HG02870 (cell line): ENCODE measurements around the gene FKTN.

Source experiments
- ATAC-seq: cut with Tn5 transposase; IDR thresholded peaks from one replicate; pipeline ENCODE4 v1.9.1; 2021; ENCODE audit warnings: mild to moderate bottlenecking, moderate library complexity; ENCODE audit not compliant: unreplicated experiment

FKTN gene

DNA sequence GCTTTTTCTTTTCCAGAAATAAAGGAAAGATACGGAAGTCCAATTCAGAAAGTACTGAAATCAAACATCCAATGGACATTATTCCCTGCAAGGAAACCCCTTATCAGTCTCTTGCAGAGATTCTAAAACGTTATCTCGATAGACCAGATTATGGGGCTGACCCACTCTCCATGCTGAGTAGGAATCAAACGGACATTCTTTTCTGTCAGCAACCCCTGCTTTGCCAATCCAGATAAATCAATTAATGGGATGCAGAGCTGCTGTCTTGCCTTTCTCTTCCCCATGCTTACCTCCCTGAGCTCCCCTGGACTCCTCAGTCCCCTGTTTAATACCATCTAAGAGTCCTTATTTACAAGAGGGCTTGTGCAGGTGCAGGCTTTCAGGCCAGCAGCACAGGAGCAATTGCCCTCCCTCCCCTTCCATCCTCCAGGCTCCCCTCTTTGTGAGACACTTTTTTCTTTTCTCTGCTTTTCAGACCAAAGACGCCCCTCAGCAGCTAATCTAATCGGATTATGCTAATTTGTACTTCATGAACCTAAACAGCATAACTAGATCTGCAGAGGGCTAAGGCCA is 118.5 kb downstream of the FKTN start:
- no peak for ATAC-seq

DNA sequence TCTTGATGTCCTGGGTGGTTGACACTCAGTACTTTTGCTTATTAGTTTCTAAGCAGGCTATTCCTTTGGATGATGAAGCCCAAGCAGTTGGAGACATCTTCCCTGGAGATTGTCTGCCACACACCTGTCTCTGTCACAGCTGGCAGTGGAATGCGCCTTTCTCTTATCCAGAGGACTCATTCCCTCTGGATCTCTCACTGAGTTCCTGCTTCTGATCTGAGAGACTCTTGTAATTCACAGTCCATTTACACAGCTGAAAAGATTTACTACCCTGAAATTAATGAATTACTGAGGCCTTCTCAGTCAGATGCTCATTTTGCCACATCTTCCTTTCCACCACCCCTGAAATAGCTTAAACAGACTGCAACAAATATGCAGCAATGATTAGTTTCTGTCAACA is 120.2 kb downstream of the FKTN start:
- ATAC-seq, result no peak

DNA sequence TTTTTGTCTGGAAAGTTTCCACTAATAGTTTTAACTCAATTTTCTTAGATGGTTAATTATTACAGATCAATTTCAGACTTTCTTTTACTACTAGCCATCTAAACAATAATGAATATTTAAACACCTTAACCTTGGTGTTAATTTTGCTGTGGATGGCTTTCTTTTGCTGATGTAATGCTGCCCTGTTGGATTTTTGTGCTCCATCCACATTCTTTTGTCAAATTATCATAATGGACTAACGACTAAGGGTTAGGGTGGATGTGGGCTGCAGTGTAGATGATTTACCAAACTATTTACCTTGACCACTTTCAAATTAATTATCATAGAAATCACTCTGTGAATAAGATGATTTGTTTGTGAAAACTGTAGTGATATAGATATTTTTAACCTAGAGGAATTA is 120.8 kb downstream of the FKTN start:
- no peak for ATAC-seq

DNA sequence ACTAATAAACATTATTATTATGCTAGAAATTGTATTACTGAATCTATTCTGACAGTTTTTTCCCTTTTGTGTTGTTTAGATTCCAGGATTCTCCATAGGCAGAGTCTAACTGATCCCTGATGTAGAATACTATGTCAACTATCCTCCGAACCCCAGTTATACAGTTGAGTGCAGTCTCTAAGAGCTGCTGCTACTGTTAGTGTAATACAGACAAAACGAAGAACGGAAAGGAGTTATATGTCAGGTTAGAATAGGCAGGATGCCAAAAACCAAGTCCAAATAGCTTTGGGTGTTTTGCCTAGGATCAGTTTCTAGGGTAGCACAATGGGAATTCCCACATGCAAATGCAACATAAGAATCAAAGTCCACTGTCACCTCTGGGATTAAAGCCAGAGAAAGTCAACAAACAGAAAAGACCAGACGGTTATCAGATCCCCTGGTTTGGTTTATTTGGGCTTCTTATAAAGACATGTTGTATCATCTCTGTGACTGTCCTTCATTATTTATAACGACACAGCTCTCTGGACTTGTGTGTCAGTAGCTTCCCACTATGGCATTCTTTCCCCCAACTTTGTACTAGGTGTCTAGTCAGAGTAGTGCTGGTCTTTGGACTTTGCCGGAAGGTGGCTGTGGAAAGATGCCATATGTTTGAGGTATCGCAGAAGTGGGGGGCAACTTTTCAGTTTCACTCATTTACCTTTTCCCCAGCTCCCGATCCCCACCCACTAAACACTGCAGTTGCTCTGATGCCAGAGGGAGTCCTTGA is 121.5 kb downstream of the FKTN start:
- ATAC-seq, result no peak

DNA sequence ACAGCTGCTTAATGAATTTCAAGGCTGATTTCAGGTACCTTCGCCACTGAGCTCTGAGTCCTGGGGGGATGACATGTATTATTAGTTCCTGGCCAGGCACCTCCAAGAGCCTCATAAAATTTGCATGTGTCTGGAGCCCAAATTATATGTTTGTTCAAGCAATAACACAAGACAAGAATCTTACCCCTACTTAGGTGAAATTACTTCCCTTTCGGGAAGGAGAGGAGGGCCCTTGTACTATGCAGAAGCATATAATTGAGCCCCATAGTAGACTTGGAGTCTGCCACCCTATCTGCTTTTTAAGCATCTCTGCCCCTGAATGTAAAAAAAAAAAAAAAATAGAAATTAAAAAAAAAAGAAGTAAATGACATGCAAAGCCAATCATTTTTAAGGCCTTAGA is 123.4 kb downstream of the FKTN start:
- no peak for ATAC-seq

DNA sequence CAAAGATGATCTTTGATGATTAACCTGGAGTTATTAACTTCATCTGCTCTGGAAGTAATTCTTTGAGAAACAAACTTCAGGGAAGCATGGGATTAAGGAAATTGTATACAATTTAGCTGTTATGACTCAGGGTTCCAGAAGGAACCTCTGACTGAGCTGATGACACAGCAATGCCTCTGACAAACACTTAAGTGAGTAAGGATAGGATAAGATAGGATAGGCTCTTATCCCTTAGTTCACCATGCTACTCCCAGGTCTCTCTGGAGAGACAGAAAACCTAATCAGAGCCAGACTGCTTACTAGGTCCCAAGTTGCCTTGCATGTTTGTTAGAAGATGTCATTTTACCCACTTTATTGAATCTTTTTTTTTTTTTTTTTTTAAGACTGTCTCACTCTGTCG is 123.8 kb downstream of the FKTN start:
- no peak for ATAC-seq

DNA sequence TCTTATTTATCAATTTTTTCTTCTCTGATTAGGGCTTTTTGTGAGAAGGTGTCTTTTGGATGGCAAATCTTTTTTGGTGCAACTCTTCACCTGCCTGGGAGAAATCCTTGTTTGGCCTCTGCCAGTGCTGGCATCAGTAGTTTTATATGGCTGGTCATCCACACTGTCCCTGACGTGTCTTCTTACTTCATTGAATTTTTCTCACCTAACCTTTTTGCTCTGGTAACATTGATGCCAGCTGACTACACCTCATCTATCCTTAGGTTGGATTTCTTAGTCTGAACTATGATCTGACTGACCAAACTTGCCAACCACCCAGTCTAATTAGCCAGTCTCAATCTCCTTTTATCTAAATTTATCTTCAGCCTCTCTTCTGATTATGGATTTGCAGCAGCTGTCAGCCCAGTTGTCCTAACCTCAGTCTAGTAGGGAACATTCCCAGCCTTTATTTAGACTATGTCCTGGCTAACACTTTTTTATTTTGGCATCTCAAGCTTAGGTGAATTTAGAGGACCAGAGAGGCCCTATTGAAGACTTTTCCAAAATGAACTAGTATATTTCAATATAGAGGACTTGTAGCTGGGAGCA is 125.9 kb downstream of the FKTN start:
- no peak for ATAC-seq

DNA sequence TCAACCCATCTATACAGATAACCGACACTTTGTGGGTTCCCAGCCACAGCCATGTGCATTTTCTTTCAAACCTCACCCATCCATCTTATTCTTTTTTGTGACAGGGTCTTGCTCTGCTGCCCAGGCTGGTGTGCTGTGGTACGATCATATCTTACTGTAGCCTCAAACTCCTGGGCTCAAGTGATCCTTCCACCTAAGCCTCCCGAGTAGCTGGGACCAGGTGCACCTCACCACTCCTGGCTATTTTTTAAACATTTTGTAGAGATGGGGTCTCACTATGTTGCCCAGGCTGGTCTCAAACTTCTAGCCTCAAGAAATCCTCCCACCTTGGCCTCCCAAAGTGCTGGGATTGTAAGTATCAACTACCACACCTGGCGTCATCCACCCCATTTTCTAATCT is 129.0 kb downstream of the FKTN start:
- ATAC-seq, result no peak
